ENCODE results near the gene LIMK1.

GRCh38 chr7:74063223-74063641 lies 20.4 kb upstream of the LIMK1 start:
- TF ChIP-seq CTCF (IDR thresholded peaks at IDR 0.05) (no peak), POLR2A (IDR thresholded peaks at IDR 0.05) (no peak)

All from testis (tissue), 2 donors.